Aorta (tissue), 5 donors: ENCODE measurements around the gene GABRD. TPM values are rescaled to one million over a fixed set of nuclear protein-coding genes. Genes with fewer than 3 reads are reported as not detected.

Experiments used
- ATAC-seq: fragments of 200-7000 bp; cut with Tn5 transposase; one replicate; pipeline ENCODE4 v1.9.1; 2022; ENCODE audit warnings: moderate library complexity; ENCODE audit not compliant: low FRiP score
- DNase-seq, 2 donors: peaks; one replicate each; pipeline ENCODE4 v3.0.0-alpha.2; 2020
- H3K27ac ChIP-seq, 2 donors: one replicate each; pipeline ENCODE4 v1.5.1; 2013; ENCODE audit warnings: low read length in 2 of 2, mild to moderate bottlenecking in 2 of 2, moderate library complexity in 2 of 2, control low read depth in 1 of 2, inconsistent platforms in 1 of 2, low read depth in 1 of 2
- H3K27me3 ChIP-seq, 2 donors: one replicate each; pipeline ENCODE4 v1.6.1; 2013; ENCODE audit warnings: control low read depth in 1 of 2, low read length in 1 of 2, mild to moderate bottlenecking in 1 of 2, moderate library complexity in 1 of 2; ENCODE audit not compliant: insufficient read depth in 2 of 2, control insufficient read depth in 1 of 2
- H3K36me3 ChIP-seq, 2 donors: one replicate each; pipeline ENCODE4 v1.6.1; 2013; ENCODE audit warnings: control low read depth in 1 of 2, low read length in 1 of 2, mild to moderate bottlenecking in 1 of 2; ENCODE audit not compliant: insufficient read depth in 2 of 2, control insufficient read depth in 1 of 2
- H3K4me1 ChIP-seq, 2 donors: one replicate each; pipeline ENCODE4 v1.6.1; 2013; ENCODE audit warnings: low read length in 2 of 2, control low read depth in 1 of 2, mild to moderate bottlenecking in 1 of 2, moderate library complexity in 1 of 2; ENCODE audit not compliant: insufficient read depth in 2 of 2, control insufficient read depth in 1 of 2
- H3K4me3 ChIP-seq, 2 donors: one replicate each; pipeline ENCODE4 v1.5.1; 2013; ENCODE audit warnings: low read length in 2 of 2, control low read depth in 1 of 2, mild to moderate bottlenecking in 1 of 2
- H3K9me3 ChIP-seq: one replicate; pipeline ENCODE4 v1.6.1; 2013; ENCODE audit warnings: mild to moderate bottlenecking, low read length; ENCODE audit not compliant: control insufficient read depth
- WGBS, 2 donors: extraction: QIAGEN DNeasy Blood & Tissue Kit; methylation state at CpG; one replicate each; pipeline ENCODE4 v1.1.7; 2013; 5-methylcytosine and 5-hydroxymethylcytosine counted together
- intact Hi-C, 2 donors: fragments of 100-400 bp; cut with DNase I; formaldehyde crosslinking; loops; one replicate each; pipeline versions ENCODE4 v1.14.2 to v1.15.0; 2022
- polyA plus RNA-seq, 2 donors: library from polyadenylated mRNA; stranded (reverse); fragments of 200-250 nt; gene quantifications; one replicate each; pipeline ENCODE4 v1.2.3, GENCODE V29; 2013
- total RNA-seq, 2 donors: library from RNA; stranded (reverse); fragmentation: NEBNext Ultra II Directional; extraction: Animal tissue kit (Norgen Biotek cat#: 25700); gene quantifications; one replicate each; pipeline ENCODE4 v1.2.1, GENCODE V29; 2021
- donor health status: healthy with polysubstance abuse.
- donor health status: Bipolar disorder and iron deficiency.
- donor health status: DM: no; HTN: no; CAD: no.
- donor health status: DM: no; HTN: no; CAD: no.
- donor health status: DM: yes; HTN: yes; CAD: no.

Gene GABRD
- total and polyA plus RNA-seq, 4 donors = 0.49 to 1.2 TPM; not detected in 2

DNA sequence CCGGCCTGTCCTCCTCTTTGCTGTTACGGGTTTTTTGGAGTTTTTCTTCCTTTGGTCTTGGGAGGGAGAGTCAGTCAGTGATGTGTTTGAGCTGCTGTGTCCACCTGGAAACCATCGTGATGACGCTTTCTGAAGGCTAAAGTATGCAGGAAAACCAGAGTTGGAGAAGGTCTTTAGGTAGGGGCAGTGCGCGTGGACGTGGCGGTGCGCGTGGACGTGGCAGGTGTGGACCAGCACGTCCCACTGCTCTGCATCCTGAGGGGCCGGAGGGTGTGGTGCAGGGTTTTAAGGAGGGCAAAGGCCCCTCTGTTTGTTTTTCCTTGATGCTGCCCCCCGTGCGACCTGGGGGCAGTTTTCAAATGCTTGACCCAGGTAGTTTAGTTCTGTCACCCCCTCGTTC lies 61.0 kb downstream of the GABRD start:
- intact Hi-C loops = no loop called here
- DNase-seq (peak in 1 of 2 donors; percentile 41), ATAC-seq (no peak)
- no peak overlapping the region for H3K27ac ChIP-seq
- 93 to 95% methylated on average over 16 of the region's 16 CpGs for WGBS, 2 donors
- H3K4me3 ChIP-seq = no peak overlapping the region
- no peaks in the 10 kb centered on the region for H3K4me1 ChIP-seq
- H3K9me3 ChIP-seq = peaks cover 8% of the 10 kb centered on the region
- no peaks in the 10 kb centered on the region for H3K36me3 ChIP-seq
- no peaks in the 10 kb centered on the region for H3K27me3 ChIP-seq

Other genes starting within 250 kb of the GABRD start
- gene NADK, start 240.9 kb upstream of the GABRD start, total RNA-seq = 10 to 100 TPM; 76.0 to 79.2 TPM
- gene NADK, start 240.9 kb upstream of the GABRD start, polyA plus RNA-seq = 10 to 100 TPM; 66.0 to 87.7 TPM
- 100 to 1,000 TPM; 299 to 312 TPM for gene GNB1, start 128.3 kb upstream of the GABRD start, total RNA-seq
- 100 to 1,000 TPM; 142 to 197 TPM for gene GNB1, start 128.3 kb upstream of the GABRD start, polyA plus RNA-seq
- 1 to 10 TPM in 1 of 2 donors, not detected in 1; 1.1 TPM for gene CALML6, start 104.1 kb upstream of the GABRD start, total RNA-seq
- gene CALML6, start 104.1 kb upstream of the GABRD start, polyA plus RNA-seq = 1 to 10 TPM in 1 of 2 donors, not detected in 1; 4.5 TPM
- not detected for gene TMEM52, start 100.1 kb upstream of the GABRD start, total RNA-seq
- under 1 TPM in 1 of 2 donors, not detected in 1; 0.13 TPM for gene TMEM52, start 100.1 kb upstream of the GABRD start, polyA plus RNA-seq
- gene CFAP74, start 15.6 kb upstream of the GABRD start, total RNA-seq = under 1 TPM in 1 of 2 donors, not detected in 1; 0.36 TPM
- not detected for gene CFAP74, start 15.6 kb upstream of the GABRD start, polyA plus RNA-seq
- gene PRKCZ, start 31.1 kb downstream of the GABRD start, total RNA-seq = 1 to 10 TPM; 3.2 to 5.2 TPM
- gene PRKCZ, start 31.1 kb downstream of the GABRD start, polyA plus RNA-seq = 10 to 100 TPM in 1 of 2 donors, 1 to 10 TPM in 1; 1.5 to 23.2 TPM
- 10 to 100 TPM; 49.0 to 59.9 TPM for gene FAAP20, start 175.4 kb downstream of the GABRD start, total RNA-seq
- gene FAAP20, start 175.4 kb downstream of the GABRD start, polyA plus RNA-seq = 100 to 1,000 TPM in 1 of 2 donors, 10 to 100 TPM in 1; 61.2 to 124 TPM
- gene SKI, start 209.0 kb downstream of the GABRD start, total RNA-seq = 100 to 1,000 TPM; 114 to 129 TPM
- 10 to 100 TPM; 20.7 to 34.7 TPM for gene SKI, start 209.0 kb downstream of the GABRD start, polyA plus RNA-seq